Type B pancreatic cell (in vitro differentiated cells): ENCODE results near the gene HOTAIR. TPM values are rescaled to one million over a fixed set of nuclear protein-coding genes. Genes with fewer than 3 reads are reported as not detected.

Source experiments
- DNase-seq: peaks from one replicate; pipeline ENCODE4 v3.0.0; 2021; ENCODE audit warnings: mixed read lengths; ENCODE audit not compliant: unreplicated experiment; ENCODE audit errors: extremely low spot score
- H3K27ac Mint-ChIP-seq: 2 replicates; pipeline ENCODE4 v1.8.0; 2021; ENCODE audit warnings: mild to moderate bottlenecking, mixed read lengths
- H3K27me3 Mint-ChIP-seq: 2 replicates; pipeline ENCODE4 v1.8.0; 2021; ENCODE audit warnings: mixed read lengths
- H3K36me3 Mint-ChIP-seq: 2 replicates; pipeline ENCODE4 v1.8.0; 2021; ENCODE audit warnings: mixed read lengths
- H3K4me1 Mint-ChIP-seq: one replicate; pipeline ENCODE4 v1.8.0; 2021; ENCODE audit warnings: mixed read lengths; ENCODE audit not compliant: unreplicated experiment
- H3K4me3 Mint-ChIP-seq: 2 replicates; pipeline ENCODE4 v1.8.0; 2021; ENCODE audit warnings: mild to moderate bottlenecking, mixed read lengths
- H3K9me3 Mint-ChIP-seq: 2 replicates; pipeline ENCODE4 v1.8.0; 2021; ENCODE audit warnings: mixed read lengths
- CTCF ChIP-seq: fragments of 200-600 bp; sonication (generic); conservative IDR thresholded peaks from 2 replicates; pipeline ENCODE4 v1.5.0; 2021; ENCODE audit warnings: antibody characterized with exemption, mild to moderate bottlenecking
- total RNA-seq: library from RNA; stranded (reverse); gene quantifications from 2 replicates; pipeline ENCODE4 v1.2.1, GENCODE V29; 2021; ENCODE audit warnings: low replicate concordance

The HOTAIR gene
- total RNA-seq, 1 donor from 2014 or later: not detected

GRCh38 chr12:53991077-53991460, 16.3 kb upstream of the HOTAIR start:
- no peak for TF ChIP-seq CTCF
- Mint-ChIP-seq H3K4me1 (peaks cover 19% of the 10 kb centered on the region), H3K4me3 (no peak overlapping the region), H3K27ac (no peak overlapping the region), H3K27me3 (peaks cover 100% of the 10 kb centered on the region), H3K9me3 (no peaks in the 10 kb centered on the region), H3K36me3 (no peaks in the 10 kb centered on the region)
- no peak for DNase-seq

DNA sequence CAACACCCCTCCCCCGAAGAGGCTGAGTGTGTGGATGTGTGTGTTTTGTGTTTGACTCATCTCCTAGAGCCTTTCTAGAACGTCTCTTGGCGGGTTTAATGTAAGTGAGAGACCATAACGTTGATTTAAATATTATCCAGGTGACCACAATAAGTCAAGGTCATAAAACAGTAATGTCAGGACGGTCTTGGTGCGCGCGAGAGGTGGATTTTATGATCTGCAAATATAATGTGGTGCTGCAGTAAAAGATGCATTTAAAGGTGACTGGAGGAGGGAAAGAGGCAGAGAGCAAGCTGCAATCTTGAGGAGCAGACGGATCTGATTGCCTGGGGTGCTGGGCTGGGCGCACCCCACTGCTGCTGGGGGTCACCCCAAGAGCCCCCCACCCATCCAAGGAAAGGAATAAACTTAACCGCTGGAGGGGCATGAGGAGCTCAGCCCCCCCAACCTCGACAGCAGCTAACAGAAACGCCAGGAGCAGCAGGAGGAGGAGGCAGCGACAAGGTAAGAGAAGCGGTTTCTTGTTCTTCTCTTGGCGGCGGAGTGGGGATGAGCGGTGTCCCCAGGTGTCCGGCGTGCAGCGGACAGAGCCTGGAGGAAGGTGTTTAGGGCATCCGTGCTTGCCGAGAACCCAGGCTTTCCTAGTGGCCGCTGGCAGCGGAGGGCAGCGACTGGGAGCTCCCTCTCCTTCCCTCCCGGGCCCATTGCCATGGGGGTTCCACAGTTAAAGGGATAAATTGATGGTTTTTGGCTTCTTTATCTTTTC, 15.7 kb upstream of the HOTAIR start:
- Mint-ChIP-seq H3K9me3 (no peaks in the 10 kb centered on the region), H3K4me1 (peaks cover 19% of the 10 kb centered on the region), H3K27ac (no peak overlapping the region), H3K27me3 (peaks cover 100% of the 10 kb centered on the region), H3K36me3 (no peaks in the 10 kb centered on the region), H3K4me3 (peak overlapping the region; percentile 15)
- no peak for DNase-seq
- TF ChIP-seq CTCF: no peak

DNA sequence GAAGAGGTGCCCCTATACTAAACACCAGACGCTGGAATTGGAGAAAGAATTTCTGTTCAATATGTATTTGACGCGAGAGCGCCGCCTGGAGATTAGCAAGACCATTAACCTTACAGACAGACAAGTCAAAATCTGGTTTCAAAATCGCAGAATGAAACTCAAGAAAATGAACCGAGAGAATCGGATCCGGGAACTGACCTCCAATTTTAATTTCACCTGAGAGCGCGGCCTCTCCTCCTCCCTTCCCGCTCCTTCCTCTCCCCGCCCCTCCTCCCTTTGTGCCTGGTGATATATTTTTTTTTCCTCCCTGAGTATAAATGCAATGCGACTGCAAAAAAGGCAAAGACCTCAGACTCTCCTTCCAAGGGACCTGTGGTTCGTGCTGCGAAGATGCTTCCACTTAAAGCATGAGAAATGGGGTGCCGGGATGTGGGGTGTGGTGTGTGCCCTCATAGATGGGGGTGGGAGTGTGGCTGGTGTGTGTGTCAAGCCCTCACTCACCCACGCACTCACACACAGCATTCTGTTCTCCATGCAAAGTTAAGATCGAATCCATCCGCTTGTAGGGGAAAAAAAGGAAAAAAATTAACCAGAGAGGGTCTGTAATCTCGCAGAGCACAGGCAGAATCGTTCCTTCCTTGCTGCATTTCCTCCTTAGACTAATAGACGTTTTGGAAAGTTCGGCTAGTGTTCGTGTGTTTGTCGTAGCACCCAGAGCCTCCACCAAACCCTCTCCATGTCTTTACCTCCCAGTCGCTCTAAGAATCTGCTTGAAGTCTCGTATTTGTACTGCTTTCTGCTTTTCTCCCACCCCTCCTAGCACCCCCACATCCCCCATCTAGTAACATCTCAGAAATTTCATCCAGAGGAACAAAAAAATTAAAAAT, 14.7 kb upstream of the HOTAIR start:
- Mint-ChIP-seq H3K4me3 (peak overlapping the region; percentile 45), H3K9me3 (no peaks in the 10 kb centered on the region), H3K4me1 (peaks cover 19% of the 10 kb centered on the region), H3K27ac (peak overlapping the region; percentile 18), H3K27me3 (peaks cover 100% of the 10 kb centered on the region), H3K36me3 (no peaks in the 10 kb centered on the region)
- TF ChIP-seq CTCF: peak; percentile 56
- no peak for DNase-seq

DNA sequence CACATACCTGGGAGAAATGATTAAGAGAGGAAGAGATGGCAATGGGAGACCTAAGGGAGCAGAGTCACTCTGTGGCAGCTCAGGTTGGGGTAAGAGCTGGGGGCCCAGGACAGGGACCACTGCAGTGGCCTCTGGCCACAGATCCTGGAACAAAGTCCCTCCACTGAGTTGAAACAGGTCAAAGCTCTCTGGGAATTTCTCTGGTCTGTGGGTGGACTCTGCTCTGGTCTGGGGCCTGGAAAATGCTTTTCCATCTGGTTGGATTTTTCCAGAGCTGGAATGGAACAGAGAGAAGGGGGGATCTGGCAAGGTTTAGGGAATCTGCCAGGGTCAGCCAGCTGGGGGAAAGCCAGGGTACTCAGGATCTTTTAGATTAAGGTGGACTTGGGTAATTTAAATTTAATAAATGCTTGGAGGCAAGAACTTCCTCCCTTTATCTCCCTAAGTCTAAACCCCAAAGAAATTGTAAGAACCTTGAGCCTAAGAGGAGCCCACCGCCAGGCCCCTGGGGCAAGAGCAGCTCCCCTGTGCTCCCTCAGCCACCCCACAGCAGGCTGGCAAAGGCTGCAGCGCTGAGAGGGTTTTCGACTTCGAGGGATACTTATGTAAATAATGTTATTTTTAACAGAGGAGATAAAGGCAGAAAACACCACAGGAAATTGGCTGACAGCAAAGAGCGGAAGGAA, 13.9 kb upstream of the HOTAIR start:
- no peaks in the 10 kb centered on the region for H3K9me3 Mint-ChIP-seq
- no peaks in the 10 kb centered on the region for H3K36me3 Mint-ChIP-seq
- peaks cover 14% of the 10 kb centered on the region for H3K4me1 Mint-ChIP-seq
- TF ChIP-seq CTCF: no peak
- H3K27ac Mint-ChIP-seq: no peak overlapping the region
- no peak for DNase-seq
- peak overlapping the region; percentile 45 for H3K4me3 Mint-ChIP-seq
- peaks cover 98% of the 10 kb centered on the region for H3K27me3 Mint-ChIP-seq

DNA sequence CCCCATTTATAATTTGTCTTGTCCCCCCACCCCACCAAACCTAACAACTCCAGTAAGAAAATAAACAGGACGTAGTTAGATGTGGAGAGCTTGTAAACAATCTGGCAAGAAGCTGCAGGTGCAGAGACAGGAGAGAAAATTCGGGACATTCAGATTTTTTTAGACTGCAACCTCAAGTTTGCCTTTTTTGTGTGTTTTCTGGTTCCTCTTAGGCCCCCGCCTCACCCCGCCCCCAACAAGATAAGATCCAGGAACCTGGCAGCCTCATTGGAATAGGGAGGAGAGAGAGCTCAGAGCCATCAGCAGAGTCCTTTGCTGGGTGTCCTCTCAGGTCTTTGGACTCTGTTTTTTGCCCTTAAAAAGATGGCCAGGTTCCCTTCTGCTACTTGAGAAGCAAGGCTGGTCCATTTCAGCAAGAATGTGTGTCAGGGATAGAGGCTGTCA, 13.1 kb upstream of the HOTAIR start:
- Mint-ChIP-seq H3K9me3 (no peaks in the 10 kb centered on the region), H3K27ac (no peak overlapping the region), H3K27me3 (peaks cover 98% of the 10 kb centered on the region), H3K4me1 (peaks cover 14% of the 10 kb centered on the region), H3K36me3 (no peaks in the 10 kb centered on the region), H3K4me3 (no peak overlapping the region)
- no peak for DNase-seq
- TF ChIP-seq CTCF: no peak
